ENCODE data around the gene BABAM2. TPM values are rescaled to one million over a fixed set of nuclear protein-coding genes. Genes with fewer than 3 reads are reported as not detected.
A peak's percentile ranks its signal among the peaks of the same experiment; 100 is the strongest.

The BABAM2 gene
- total and polyA plus RNA-seq, 2 of the 4 experiments (the other 2 are of a cell fraction): 20.9 to 23.1 TPM

GRCh38 chr2:28080911-28081310, 190.4 kb downstream of the BABAM2 start:
- Histone ChIP-seq H3K9me1 (ENCODE audit: insufficient read depth, low read length) (0 out of 2 replicates have a peak, but pooled peaks cover 4% of the 10 kb centered on the region), H3K56ac (ENCODE audit: extremely low read depth, insufficient read depth, low read length) (peak overlapping the region; percentile 34), H3K9me3 (ENCODE audit: control insufficient read depth, insufficient read depth, low read length) (no peaks in the 10 kb centered on the region), H2AFZ (replicated peaks; ENCODE audit: low read length, poor library complexity) (peak overlapping the region; percentile 79), H3K14ac (replicated peaks; ENCODE audit: low read depth, low read length) (peak overlapping the region; percentile 62), H2BK5ac (ENCODE audit: low read depth, low read length, poor library complexity, severe bottlenecking) (peak overlapping the region; percentile 33), H3K27ac (ENCODE audit: insufficient read depth, low read length) (peak overlapping the region; percentile 79), H2BK15ac (ENCODE audit: low read depth, low read length) (peak overlapping the region; percentile 57), H3K4me3 (ENCODE audit: insufficient read depth, low read depth, low read length) (no peak overlapping the region), H3K9ac (ENCODE audit: low read depth, low read length) (peak overlapping the region; percentile 11; the same call in 1 of the 2 replicates), H3K36me3 (ENCODE audit: control insufficient read depth, insufficient read depth, low read length) (no peaks in the 10 kb centered on the region), H3K4me2 (ENCODE audit: low read depth, low read length) (peak overlapping the region; percentile 1), H4K8ac (ENCODE audit: low read depth in 2 of 2, low read length in 2 of 2) (peak overlapping the region; percentile 64 to 90), H2AK9ac (replicated peaks; ENCODE audit: low read depth, low read length, poor library complexity) (peak overlapping the region; percentile 38), H3K79me1 (ENCODE audit: low read depth in 1 of 2, low read length in 2 of 2) (0 out of 4 replicates have a peak, but pooled peaks cover 2 to 4% of the 10 kb centered on the region in 2 experiments), H4K5ac (ENCODE audit: low read depth, low read length) (peak overlapping the region; percentile 40), H2BK20ac (ENCODE audit: low read depth, low read length) (peak overlapping the region; percentile 88), H4K20me1 (ENCODE audit: insufficient read depth, low read length) (no peaks in the 10 kb centered on the region), H3K4me1 (ENCODE audit: control insufficient read depth, insufficient read depth, low read length) (peaks cover 10% of the 10 kb centered on the region), H2AK5ac (ENCODE audit: low read depth, low read length) (peak overlapping the region; percentile 41; the same call in 1 of the 2 replicates), H3K4ac (ENCODE audit: low read depth, low read length) (peak overlapping the region; percentile 78), H3K18ac (ENCODE audit: low read depth, low read length) (peak overlapping the region; percentile 95), H2BK120ac (ENCODE audit: low read depth, low read length) (peak overlapping the region; percentile 87), H3K27me3 (ENCODE audit: control insufficient read depth, insufficient read depth, low read length) (no peaks in the 10 kb centered on the region), H4K91ac (ENCODE audit: insufficient read depth, low read depth, low read length) (peak overlapping the region; percentile 73), H3K23ac (ENCODE audit: low read depth, low read length) (peak overlapping the region; percentile 50; the same call in 1 of the 2 replicates)
- dilution Hi-C loops (cut with HindIII; ENCODE audit: low sequenced_read_pairs, unreplicated experiment) (no loop called here), intact Hi-C loops (cut with micrococcal nuclease) (no loop called here), in situ Hi-C loops (cut with MboI; ENCODE audit: low sequenced_read_pairs) (no loop called here)
- no TSS peak for BruUV-seq (replicated peaks)
- no CpG with 5 or more reads among the region's 5 CpGs for WGBS, 2 experiments (ENCODE audit: extremely low coverage in 2 of 2, insufficient read length in 1 of 2)
- TF ChIP-seq CEBPB (IDR thresholded peaks at IDR 0.05; ENCODE audit: low read depth, low read length) (peak; percentile 74), SMC3 (IDR thresholded peaks at IDR 0.05; ENCODE audit: low read depth, low read length) (no peak)
- ChIA-PET POLR2A (ENCODE audit: unreplicated experiment) (no interaction called here), CTCF (interaction anchor here (0.7 to 1.2 kb wide), 2 partner anchors 10 to 135 kb away, joined by 3 read pairs; no protein-coding TSS in a partner anchor)
- DNase-seq: peak; percentile 52
- peak; percentile 84 for ATAC-seq (ENCODE audit: low read depth)
